HepG2 (cell line): ENCODE data around the gene CCL22. TPM values are rescaled to one million over a fixed set of nuclear protein-coding genes. Genes with fewer than 3 reads are reported as not detected.

ENCODE experiments used
- ADNP ChIP-seq: sonication (generic); formaldehyde crosslinking; IDR thresholded peaks from 2 replicates; pipeline ENCODE4 v1.4.0; 2020; ENCODE audit warnings: missing genetic modification reagents
- ATM ChIP-seq: fragments of 450-650 bp; IDR thresholded peaks from 2 replicates; pipeline ENCODE4 v1.7.1; 2017; ENCODE audit warnings: mild to moderate bottlenecking, borderline replicate concordance
- ETV6 ChIP-seq: sonication (generic); formaldehyde crosslinking; conservative IDR thresholded peaks from 2 replicates; pipeline ENCODE4 v1.4.0; 2020; ENCODE audit warnings: missing genetic modification reagents
- FOXA3 ChIP-seq: IDR thresholded peaks from 2 replicates; pipeline ENCODE4 v1.6.1; 2016; ENCODE audit warnings: missing genetic modification reagents, missing compliant biosample characterization
- GATA4 ChIP-seq: sonication (generic); IDR thresholded peaks from 2 replicates; pipeline ENCODE4 v1.6.1; 2016; ENCODE audit warnings: antibody characterized with exemption, low read depth, borderline replicate concordance
- HES4 ChIP-seq: sonication (generic); formaldehyde crosslinking; IDR thresholded peaks from 2 replicates; pipeline ENCODE4 v1.9.0; 2021; ENCODE audit warnings: mild to moderate bottlenecking, missing genetic modification reagents, borderline replicate concordance
- HNRNPUL1 ChIP-seq: fragments of 200-400 bp; formaldehyde crosslinking; IDR thresholded peaks from 2 replicates; pipeline ENCODE4 v1.6.1; 2017; ENCODE audit warnings: low read depth, mild to moderate bottlenecking, low read length, moderate library complexity
- KLF11 ChIP-seq: IDR thresholded peaks from 2 replicates; pipeline ENCODE4 v1.6.1; 2016; ENCODE audit warnings: missing compliant biosample characterization
- MAFG ChIP-seq: sonication (generic); formaldehyde crosslinking; IDR thresholded peaks from 2 replicates; pipeline ENCODE4 v1.5.1; 2020; ENCODE audit warnings: mild to moderate bottlenecking, missing genetic modification reagents
- NR2F1 ChIP-seq, 2 experiments: fragments of 450-650 bp in 1 of 2; formaldehyde crosslinking in 1 of 2; IDR thresholded peaks; 2 replicates each; pipeline versions ENCODE4 v1.5.0 to v1.6.1; 2016 to 2020; ENCODE audit warnings: mild to moderate bottlenecking in 1 of 2, missing compliant biosample characterization in 1 of 2, missing genetic modification reagents in 1 of 2, moderate library complexity in 1 of 2
- PPARG ChIP-seq: conservative IDR thresholded peaks from 2 replicates; pipeline ENCODE4 v1.6.1; 2016; ENCODE audit warnings: missing biosample characterization, missing genetic modification reagents
- RAD21 ChIP-seq: fragments of 450-650 bp; formaldehyde crosslinking; IDR thresholded peaks from 2 replicates; pipeline ENCODE4 v1.5.0; 2020; ENCODE audit warnings: mild to moderate bottlenecking
- RELA ChIP-seq: sonication (generic); formaldehyde crosslinking; IDR thresholded peaks from 2 replicates; pipeline ENCODE4 v1.4.0; 2020; ENCODE audit warnings: missing genetic modification reagents
- SAFB2 ChIP-seq: sonication (generic); formaldehyde crosslinking; IDR thresholded peaks from 2 replicates; pipeline ENCODE4 v1.5.1; 2020; ENCODE audit warnings: missing genetic modification reagents, low read depth, mild to moderate bottlenecking, borderline replicate concordance
- TBP ChIP-seq: sonication (generic); formaldehyde crosslinking; IDR thresholded peaks from 2 replicates; pipeline ENCODE4 v1.5.0; 2020; ENCODE audit warnings: missing genetic modification reagents
- TSC22D2 ChIP-seq: sonication (generic); formaldehyde crosslinking; IDR thresholded peaks from 2 replicates; pipeline ENCODE4 v1.5.1; 2020; ENCODE audit warnings: missing genetic modification reagents, mild to moderate bottlenecking, borderline replicate concordance
- ZBTB3 ChIP-seq: sonication (generic); formaldehyde crosslinking; IDR thresholded peaks from 2 replicates; pipeline ENCODE4 v1.4.0; 2020; ENCODE audit warnings: low read depth, mild to moderate bottlenecking, moderate library complexity, missing genetic modification reagents, borderline replicate concordance
- ZFP36L2 ChIP-seq: sonication (generic); formaldehyde crosslinking; IDR thresholded peaks from 2 replicates; pipeline ENCODE4 v1.4.0; 2020; ENCODE audit warnings: missing genetic modification reagents
- ZKSCAN8 ChIP-seq: IDR thresholded peaks from 2 replicates; pipeline ENCODE4 v1.6.1; 2016; ENCODE audit warnings: borderline replicate concordance, missing genetic modification reagents, missing compliant biosample characterization
- ZNF180 ChIP-seq: sonication (generic); formaldehyde crosslinking; IDR thresholded peaks from 2 replicates; pipeline ENCODE4 v1.4.0; 2020; ENCODE audit warnings: low read depth, missing genetic modification reagents, borderline replicate concordance
- ZNF281 ChIP-seq: sonication (generic); formaldehyde crosslinking; IDR thresholded peaks from 2 replicates; pipeline ENCODE4 v1.4.0; 2020; ENCODE audit warnings: missing genetic modification reagents, borderline replicate concordance
- ZNF513 ChIP-seq: sonication (generic); formaldehyde crosslinking; conservative IDR thresholded peaks from 2 replicates; pipeline ENCODE4 v1.5.0; 2020; ENCODE audit warnings: missing genetic modification reagents
- ZNF615 ChIP-seq: sonication (generic); formaldehyde crosslinking; IDR thresholded peaks from 2 replicates; pipeline ENCODE4 v1.5.0; 2020; ENCODE audit warnings: mild to moderate bottlenecking, missing genetic modification reagents, borderline replicate concordance
- ZNF7 ChIP-seq: IDR thresholded peaks from 2 replicates; pipeline ENCODE4 v1.6.1; 2016; ENCODE audit warnings: missing biosample characterization, missing genetic modification reagents
- ZNF709 ChIP-seq: sonication (generic); formaldehyde crosslinking; IDR thresholded peaks from 2 replicates; pipeline ENCODE4 v1.5.0; 2020; ENCODE audit warnings: mild to moderate bottlenecking, missing genetic modification reagents
- ZNF747 ChIP-seq: sonication (generic); formaldehyde crosslinking; IDR thresholded peaks from 2 replicates; pipeline ENCODE4 v1.8.1; 2023; ENCODE audit warnings: missing genetic modification reagents, mild to moderate bottlenecking, borderline replicate concordance
- ZNF766 ChIP-seq: sonication (generic); formaldehyde crosslinking; IDR thresholded peaks from 2 replicates; pipeline ENCODE4 v1.5.0; 2020; ENCODE audit warnings: missing genetic modification reagents, borderline replicate concordance
- polyA plus RNA-seq, 8 experiments: library from polyadenylated mRNA; depleted of rRNA in 3 of 8; stranded (reverse) in 7 of 8; unstranded in 1 of 8; fragments of >200 nt; fragmentation: Illumina TruSeq in 4 of 8; extraction: Trizol in 4 of 8; gene quantifications; 2 replicates each; pipeline versions ENCODE4 v1.2.1 to v1.2.3, GENCODE V29; 2011 to 2016; ENCODE audit warnings: low read depth in 4 of 8, missing spikeins in 1 of 8, mixed read lengths in 1 of 8; ENCODE audit not compliant: insufficient read depth in 1 of 8
- total RNA-seq, 5 experiments: library from RNA; depleted of rRNA; stranded (reverse); fragments of >200 nt; fragmentation: Illumina TruSeq; extraction: Trizol; gene quantifications; 2 replicates each; pipeline ENCODE4 v1.2.3, GENCODE V29; 2016; ENCODE audit warnings: low read depth in 1 of 5

The CCL22 gene
- total and polyA plus RNA-seq, 2 of the 13 experiments (the other 11 are each of a cell fraction or from before 2014, with no cell fraction given): not detected

GRCh38 chr16:57373117-57373947 lies 14.7 kb downstream of the CCL22 start (continued):
- TF ChIP-seq ZFP36L2: no peak
- peak; percentile 54; the same call in 1 of the 2 replicates for TF ChIP-seq ZNF281 (CRISPR knock-in tag)
- peak; percentile 1; the same call in 1 of the 2 replicates for TF ChIP-seq ZKSCAN8 (CRISPR knock-in tag)
- no peak for TF ChIP-seq HNRNPUL1
- peak; percentile 93; the same call in 1 of the 2 replicates for TF ChIP-seq FOXA3
- TF ChIP-seq HES4: 0 out of 2 replicates have a peak, but pooled peaks have one; percentile 9
- TF ChIP-seq GATA4: no peak
- TF ChIP-seq PPARG (CRISPR knock-in tag): no peak; the same call in 1 of the 2 replicates
- TF ChIP-seq TBP (CRISPR knock-in tag): no peak
- TF ChIP-seq ZNF766: no peak
- no peak for TF ChIP-seq ZNF615 (CRISPR knock-in tag)
- TF ChIP-seq SAFB2: no peak
- peak; percentile 37; the same call in 1 of the 2 replicates for TF ChIP-seq ZNF747 (CRISPR knock-in tag)
- peak; percentile 96 to 99 for TF ChIP-seq NR2F1 (CRISPR knock-in tag; IDR thresholded peaks at IDR 0.05)
- TF ChIP-seq ZNF7 (CRISPR knock-in tag): peak; percentile 74; the same call in 1 of the 2 replicates
- no peak; the same call in none of the 2 replicates for TF ChIP-seq ZNF709 (CRISPR knock-in tag)
- peak; percentile 95; the same call in 1 of the 2 replicates for TF ChIP-seq RELA (CRISPR knock-in tag)
- TF ChIP-seq ETV6 (CRISPR knock-in tag): no peak
- no peak for TF ChIP-seq ADNP
- no peak for TF ChIP-seq ATM
- TF ChIP-seq ZBTB3 (CRISPR knock-in tag): no peak
- no peak; the same call in 1 of the 2 replicates for TF ChIP-seq RAD21 (CRISPR knock-in tag)
- TF ChIP-seq ZNF180: 0 out of 2 replicates have a peak, but pooled peaks have one; percentile 62
- no peak for TF ChIP-seq ZNF513 (CRISPR knock-in tag)
- no peak for TF ChIP-seq MAFG
- TF ChIP-seq KLF11: no peak; the same call in 1 of the 2 replicates
- TF ChIP-seq TSC22D2 (CRISPR knock-in tag): no peak; the same call in 1 of the 2 replicates
